Ascending aorta (tissue), 2 donors: ENCODE data around the gene SIN3B. TPM values are rescaled to one million over a fixed set of nuclear protein-coding genes. Genes with fewer than 3 reads are reported as not detected.
"Not testable (repeated sequence)": the region's sequence is repeated elsewhere in the genome, so short reads cannot be mapped to it uniquely, and the experiment has no call there.

ENCODE experiments used
- DNase-seq, 2 donors: peaks; one replicate each; pipeline ENCODE4 v3.0.0-alpha.2; 2019; ENCODE audit warnings: low spot score in 2 of 2
- H3K27ac ChIP-seq, 2 donors: fragments of 200-600 bp; sonication (generic); one replicate each; pipeline ENCODE4 v1.5.1; 2016 to 2017; ENCODE audit warnings: mild to moderate bottlenecking in 1 of 2
- H3K27me3 ChIP-seq: fragments of 200-600 bp; sonication (generic); one replicate; pipeline ENCODE4 v1.5.1; 2017
- H3K36me3 ChIP-seq, 2 donors: fragments of 200-600 bp; sonication (generic); one replicate each; pipeline ENCODE4 v1.5.1; 2016
- H3K4me1 ChIP-seq, 2 donors: fragments of 200-600 bp; sonication (generic); one replicate each; pipeline ENCODE4 v1.5.1; 2016 to 2017; ENCODE audit warnings: mild to moderate bottlenecking in 1 of 2
- H3K4me3 ChIP-seq, 2 donors: fragments of 200-600 bp; sonication (generic); one replicate each; pipeline ENCODE4 v1.5.1; 2016 to 2017; ENCODE audit warnings: mild to moderate bottlenecking in 1 of 2
- H3K9me3 ChIP-seq, 2 donors: fragments of 200-600 bp; sonication (generic); one replicate each; pipeline ENCODE4 v1.5.1; 2016
- intact Hi-C: fragments of 100-400 bp; cut with DNase I; formaldehyde crosslinking; loops from one replicate; pipeline ENCODE4 v1.15.1; 2023
- total RNA-seq: library from RNA; depleted of rRNA; stranded (reverse); fragments of >200 nt; gene quantifications from one replicate; pipeline ENCODE4 v1.1.0, GENCODE V29; 2016
- TF ChIP-seq, protein P1 (sequence below), 3 experiments: fragments of 200-600 bp in 2 of 3; fragments of 450-650 bp in 1 of 3; sonication (generic) in 2 of 3; IDR thresholded peaks; one replicate each; pipeline ENCODE4 v1.5.1; 2016 to 2019; ENCODE audit warnings: antibody characterized with exemption in 3 of 3, mild to moderate bottlenecking in 1 of 3, moderate library complexity in 1 of 3

SIN3B gene
- total RNA-seq, 1 donor from 2014 or later, result 72.3 TPM

DNA sequence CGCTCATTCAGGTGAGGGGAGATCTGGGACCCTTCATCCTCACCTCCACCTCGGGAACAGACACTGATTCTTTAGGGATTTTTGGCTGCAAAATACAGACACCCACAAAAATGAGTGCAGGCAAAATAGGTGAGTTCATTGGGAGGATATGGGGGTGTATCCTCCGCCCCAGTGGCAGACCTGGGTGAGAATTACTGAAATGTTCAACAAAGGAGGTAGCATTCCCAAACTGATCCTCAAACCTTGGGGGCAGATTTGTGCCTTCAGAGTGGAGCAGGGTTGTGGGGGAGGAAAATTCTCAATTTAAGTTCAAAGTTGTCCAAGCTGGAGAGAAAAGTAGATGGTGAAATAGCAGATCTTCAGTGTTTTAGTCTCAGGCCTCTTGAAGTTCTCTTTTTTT is 31.3 kb upstream of the SIN3B start:
- TF ChIP-seq, protein P1, sequence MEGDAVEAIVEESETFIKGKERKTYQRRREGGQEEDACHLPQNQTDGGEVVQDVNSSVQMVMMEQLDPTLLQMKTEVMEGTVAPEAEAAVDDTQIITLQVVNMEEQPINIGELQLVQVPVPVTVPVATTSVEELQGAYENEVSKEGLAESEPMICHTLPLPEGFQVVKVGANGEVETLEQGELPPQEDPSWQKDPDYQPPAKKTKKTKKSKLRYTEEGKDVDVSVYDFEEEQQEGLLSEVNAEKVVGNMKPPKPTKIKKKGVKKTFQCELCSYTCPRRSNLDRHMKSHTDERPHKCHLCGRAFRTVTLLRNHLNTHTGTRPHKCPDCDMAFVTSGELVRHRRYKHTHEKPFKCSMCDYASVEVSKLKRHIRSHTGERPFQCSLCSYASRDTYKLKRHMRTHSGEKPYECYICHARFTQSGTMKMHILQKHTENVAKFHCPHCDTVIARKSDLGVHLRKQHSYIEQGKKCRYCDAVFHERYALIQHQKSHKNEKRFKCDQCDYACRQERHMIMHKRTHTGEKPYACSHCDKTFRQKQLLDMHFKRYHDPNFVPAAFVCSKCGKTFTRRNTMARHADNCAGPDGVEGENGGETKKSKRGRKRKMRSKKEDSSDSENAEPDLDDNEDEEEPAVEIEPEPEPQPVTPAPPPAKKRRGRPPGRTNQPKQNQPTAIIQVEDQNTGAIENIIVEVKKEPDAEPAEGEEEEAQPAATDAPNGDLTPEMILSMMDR (IDR thresholded peaks at IDR 0.05), result no peak
- Histone ChIP-seq H3K4me1 (no peaks in the 10 kb centered on the region), H3K36me3 (no peaks in the 10 kb centered on the region), H3K27ac (no peak overlapping the region), H3K9me3 (no peaks in the 10 kb centered on the region), H3K4me3 (no peak overlapping the region), H3K27me3 (no peaks in the 10 kb centered on the region)
- intact Hi-C loops, result no loop called here
- no peak for DNase-seq

DNA sequence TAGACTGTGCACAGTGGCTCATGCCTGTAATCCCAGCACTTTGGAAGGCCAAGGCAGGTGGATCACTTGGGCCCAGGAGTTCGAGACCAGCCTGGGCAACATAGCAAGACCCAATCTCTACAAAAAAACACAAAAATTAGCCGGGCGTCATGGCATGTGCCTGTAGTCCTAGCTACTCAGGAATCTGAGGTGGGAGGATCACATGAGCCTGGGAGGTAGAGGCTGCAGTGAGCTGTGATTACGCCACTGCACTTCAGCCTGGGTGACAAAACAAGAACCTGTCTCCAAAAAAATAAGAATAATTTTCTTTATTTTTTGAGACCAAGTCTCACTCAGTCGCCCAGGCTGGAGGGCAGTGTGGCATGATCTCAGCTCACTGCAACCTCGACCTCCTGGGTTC is 30.9 kb upstream of the SIN3B start:
- intact Hi-C loops, H3K4me3 ChIP-seq, H3K27ac ChIP-seq, H3K4me1 ChIP-seq, H3K27me3 ChIP-seq, H3K36me3 ChIP-seq, DNase-seq, H3K9me3 ChIP-seq: not testable (repeated sequence)

DNA sequence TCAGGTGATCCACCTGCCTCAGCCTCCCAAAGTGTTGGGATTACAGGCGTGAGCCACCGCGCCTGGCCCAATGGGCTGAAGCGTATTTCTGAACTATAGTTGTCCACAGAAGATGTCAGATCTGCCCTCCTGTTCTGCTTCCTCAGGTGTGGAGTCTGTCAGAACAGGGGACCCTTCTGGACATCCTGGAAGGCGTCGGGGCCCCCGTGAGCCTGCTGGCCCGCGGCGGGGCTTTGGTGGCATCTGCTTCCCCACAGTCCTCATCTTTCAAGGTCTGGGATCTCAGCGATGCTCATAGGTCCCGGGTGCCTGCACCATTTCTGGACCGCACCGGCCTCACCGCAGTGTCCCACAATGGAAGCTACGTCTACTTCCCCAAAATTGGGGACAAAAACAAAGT is 29.5 kb upstream of the SIN3B start:
- Histone ChIP-seq H3K9me3 (no peaks in the 10 kb centered on the region), H3K27me3 (no peaks in the 10 kb centered on the region), H3K4me1 (no peaks in the 10 kb centered on the region), H3K36me3 (no peaks in the 10 kb centered on the region), H3K27ac (no peak overlapping the region), H3K4me3 (no peak overlapping the region)
- TF ChIP-seq, protein P1 (IDR thresholded peaks at IDR 0.05), result no peak
- intact Hi-C loops, result no loop called here
- no peak for DNase-seq

DNA sequence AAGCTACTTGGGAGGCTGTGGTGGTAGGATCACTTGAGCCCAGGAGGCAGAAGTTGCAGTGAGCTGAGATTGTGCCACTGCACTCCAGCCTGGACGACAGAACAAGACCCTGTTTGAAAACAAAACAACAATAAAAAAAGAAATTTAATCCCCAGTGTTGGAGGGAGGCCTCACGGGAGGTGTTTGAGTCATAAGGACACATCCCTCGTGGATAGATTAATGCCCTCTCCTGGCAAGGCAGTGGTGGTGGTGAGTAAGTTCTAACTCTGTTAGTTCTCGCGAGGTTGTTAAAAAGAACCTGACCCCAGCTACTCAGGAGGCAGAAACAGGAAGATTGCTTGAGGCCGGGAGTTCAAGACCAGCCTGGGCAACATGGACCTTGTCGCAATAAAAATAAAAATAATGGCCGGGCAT is 27.6 kb upstream of the SIN3B start:
- H3K4me3 ChIP-seq, result no peak overlapping the region
- no peaks in the 10 kb centered on the region for H3K4me1 ChIP-seq
- TF ChIP-seq, protein P1 (IDR thresholded peaks at IDR 0.05), result no peak
- H3K27ac ChIP-seq, result no peak overlapping the region
- H3K36me3 ChIP-seq, result no peaks in the 10 kb centered on the region
- intact Hi-C loops, result no loop called here
- no peaks in the 10 kb centered on the region for H3K9me3 ChIP-seq
- no peaks in the 10 kb centered on the region for H3K27me3 ChIP-seq
- no peak for DNase-seq

DNA sequence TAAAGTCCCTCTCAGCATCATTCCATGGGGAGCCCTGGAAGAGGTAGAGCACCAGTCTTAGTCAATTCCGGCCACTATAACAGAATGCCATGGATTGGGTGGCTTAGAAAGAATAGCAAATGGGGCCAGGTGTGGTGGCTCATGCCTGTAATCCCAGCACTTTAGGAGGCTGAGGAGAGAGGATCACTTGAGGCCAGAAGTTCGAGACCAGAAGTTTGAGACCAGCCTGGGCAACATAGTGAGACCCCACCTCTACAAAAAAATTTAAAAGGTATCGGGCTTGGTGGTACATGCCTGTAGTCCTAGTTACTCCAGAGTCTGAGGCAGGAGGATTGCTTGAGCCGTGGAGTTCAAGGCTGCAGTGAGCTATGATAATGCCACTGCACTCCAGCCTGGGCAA is 25.0 kb upstream of the SIN3B start:
- intact Hi-C loops, result no loop called here
- no peak overlapping the region for H3K27ac ChIP-seq

DNA sequence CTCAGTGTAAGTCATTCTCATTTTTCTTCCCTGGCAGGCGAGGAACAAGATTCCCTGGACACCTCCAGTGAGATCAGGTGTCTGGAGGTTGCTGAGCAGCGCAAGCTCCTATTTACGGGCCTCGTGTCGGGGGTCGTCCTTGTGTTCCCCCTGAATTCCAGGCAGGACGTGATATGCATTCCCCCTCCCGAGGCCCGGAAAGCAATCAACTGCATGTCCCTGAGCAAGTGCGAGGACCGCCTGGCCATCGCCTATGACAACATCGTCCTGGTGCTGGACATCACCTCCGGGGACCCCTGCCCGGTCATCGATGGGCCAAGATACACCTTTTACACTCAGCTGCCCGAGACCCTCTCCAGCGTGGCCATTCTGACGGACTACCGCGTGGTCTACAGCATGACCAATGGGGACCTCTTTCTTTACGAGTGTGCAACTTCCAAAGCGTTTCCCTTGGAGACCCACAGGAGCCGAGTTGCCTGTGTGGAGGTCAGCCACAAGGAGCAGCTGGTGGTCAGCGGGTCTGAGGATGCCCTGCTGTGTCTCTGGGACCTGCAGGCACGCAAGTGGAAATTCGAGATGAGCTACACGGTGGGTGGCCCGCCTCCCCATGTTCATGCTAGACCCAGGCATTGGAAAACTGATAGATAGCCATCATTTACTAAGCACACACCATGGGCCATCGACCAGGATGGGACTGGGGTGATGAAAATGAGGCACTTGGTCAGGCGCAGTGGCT is 21.5 kb upstream of the SIN3B start:
- DNase-seq, result no peak
- Histone ChIP-seq H3K4me3 (no peak overlapping the region), H3K27ac (no peak overlapping the region), H3K27me3 (no peaks in the 10 kb centered on the region), H3K4me1 (no peaks in the 10 kb centered on the region), H3K9me3 (no peaks in the 10 kb centered on the region), H3K36me3 (no peaks in the 10 kb centered on the region)
- intact Hi-C loops, result no loop called here
- TF ChIP-seq, protein P1 (IDR thresholded peaks at IDR 0.05), result no peak

More for the DNA sequence above, 25.0 kb upstream of the SIN3B start:
- Histone ChIP-seq H3K36me3 (no peaks in the 10 kb centered on the region), H3K27me3 (no peaks in the 10 kb centered on the region), H3K4me3 (no peak overlapping the region), H3K4me1 (no peaks in the 10 kb centered on the region), H3K9me3 (no peaks in the 10 kb centered on the region)
- TF ChIP-seq, protein P1 (IDR thresholded peaks at IDR 0.05), result no peak
- no peak for DNase-seq
